Suprapubic skin (tissue), 4 donors: ENCODE measurements around the gene GK. TPM values are rescaled to one million over a fixed set of nuclear protein-coding genes. Genes with fewer than 3 reads are reported as not detected.
"Not testable (repeated sequence)": the region's sequence is repeated elsewhere in the genome, so short reads cannot be mapped to it uniquely, and the experiment has no call there.

Experiments used
- DNase-seq, 2 donors: peaks; one replicate each; pipeline ENCODE4 v3.0.0-alpha.2; 2019; ENCODE audit warnings: low spot score in 2 of 2
- H3K27ac ChIP-seq: fragments of 200-600 bp; sonication (generic); one replicate; pipeline ENCODE4 v1.5.1; 2019
- H3K27me3 ChIP-seq: fragments of 200-600 bp; sonication (generic); one replicate; pipeline ENCODE4 v1.5.1; 2019
- H3K36me3 ChIP-seq: fragments of 200-600 bp; sonication (generic); one replicate; pipeline ENCODE4 v1.5.1; 2019
- H3K4me1 ChIP-seq: fragments of 200-600 bp; sonication (generic); one replicate; pipeline ENCODE4 v1.5.1; 2019
- H3K4me3 ChIP-seq: fragments of 200-600 bp; sonication (generic); one replicate; pipeline ENCODE4 v1.5.1; 2019; ENCODE audit warnings: mild to moderate bottlenecking
- H3K9me3 ChIP-seq: fragments of 200-600 bp; sonication (generic); one replicate; pipeline ENCODE4 v1.5.1; 2019
- EP300 ChIP-seq: sonication (generic); formaldehyde crosslinking; IDR thresholded peaks from one replicate; pipeline ENCODE4 v1.6.1; 2017; ENCODE audit warnings: antibody characterized with exemption
- POLR2A ChIP-seq, 2 donors: fragments of 450-650 bp; IDR thresholded peaks; one replicate each; pipeline ENCODE4 v1.6.1; 2017; ENCODE audit warnings: antibody characterized with exemption in 2 of 2, mild to moderate bottlenecking in 2 of 2, moderate library complexity in 2 of 2
- POLR2AphosphoS5 ChIP-seq, 3 donors: sonication (generic); formaldehyde crosslinking; IDR thresholded peaks; one replicate each; pipeline ENCODE4 v1.6.1; 2017; ENCODE audit warnings: antibody characterized with exemption in 3 of 3
- WGBS: methylation state at CpG from one replicate; pipeline ENCODE4 v1.1.5; 2018; 5-methylcytosine and 5-hydroxymethylcytosine counted together
- total RNA-seq, 4 donors: library from RNA; depleted of rRNA; stranded (reverse); fragments of >200 nt; gene quantifications; one replicate each; pipeline ENCODE4 v1.1.0, GENCODE V29; 2016
- TF ChIP-seq, protein P1 (sequence below), 2 donors: fragments of 200-600 bp in 1 of 2; fragments of 450-650 bp in 1 of 2; sonication (generic) in 1 of 2; IDR thresholded peaks; one replicate each; pipeline ENCODE4 v1.5.1; 2016 to 2019; ENCODE audit warnings: antibody characterized with exemption in 2 of 2, mild to moderate bottlenecking in 1 of 2, moderate library complexity in 1 of 2

Gene GK
- total RNA-seq, 4 donors from 2014 or later = 6.2 to 10.1 (median 8.8) TPM

- Histone ChIP-seq H3K4me3 (no peak overlapping the region), H3K4me1 (no peaks in the 10 kb centered on the region), H3K9me3 (no peaks in the 10 kb centered on the region), H3K27ac (no peak overlapping the region), H3K27me3 (no peaks in the 10 kb centered on the region), H3K36me3 (no peaks in the 10 kb centered on the region)
- DNase-seq = no peak
- TF ChIP-seq, protein P1, sequence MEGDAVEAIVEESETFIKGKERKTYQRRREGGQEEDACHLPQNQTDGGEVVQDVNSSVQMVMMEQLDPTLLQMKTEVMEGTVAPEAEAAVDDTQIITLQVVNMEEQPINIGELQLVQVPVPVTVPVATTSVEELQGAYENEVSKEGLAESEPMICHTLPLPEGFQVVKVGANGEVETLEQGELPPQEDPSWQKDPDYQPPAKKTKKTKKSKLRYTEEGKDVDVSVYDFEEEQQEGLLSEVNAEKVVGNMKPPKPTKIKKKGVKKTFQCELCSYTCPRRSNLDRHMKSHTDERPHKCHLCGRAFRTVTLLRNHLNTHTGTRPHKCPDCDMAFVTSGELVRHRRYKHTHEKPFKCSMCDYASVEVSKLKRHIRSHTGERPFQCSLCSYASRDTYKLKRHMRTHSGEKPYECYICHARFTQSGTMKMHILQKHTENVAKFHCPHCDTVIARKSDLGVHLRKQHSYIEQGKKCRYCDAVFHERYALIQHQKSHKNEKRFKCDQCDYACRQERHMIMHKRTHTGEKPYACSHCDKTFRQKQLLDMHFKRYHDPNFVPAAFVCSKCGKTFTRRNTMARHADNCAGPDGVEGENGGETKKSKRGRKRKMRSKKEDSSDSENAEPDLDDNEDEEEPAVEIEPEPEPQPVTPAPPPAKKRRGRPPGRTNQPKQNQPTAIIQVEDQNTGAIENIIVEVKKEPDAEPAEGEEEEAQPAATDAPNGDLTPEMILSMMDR (IDR thresholded peaks at IDR 0.05) = no peak
- TF ChIP-seq POLR2AphosphoS5 (IDR thresholded peaks at IDR 0.05) (no peak), POLR2A (IDR thresholded peaks at IDR 0.05) (no peak), EP300 (no peak)
- 67% methylated on average over 2 of the region's 2 CpGs for WGBS
Measured at GRCh38 chrX:30626402-30626801, 26.8 kb upstream of the GK start.

DNA sequence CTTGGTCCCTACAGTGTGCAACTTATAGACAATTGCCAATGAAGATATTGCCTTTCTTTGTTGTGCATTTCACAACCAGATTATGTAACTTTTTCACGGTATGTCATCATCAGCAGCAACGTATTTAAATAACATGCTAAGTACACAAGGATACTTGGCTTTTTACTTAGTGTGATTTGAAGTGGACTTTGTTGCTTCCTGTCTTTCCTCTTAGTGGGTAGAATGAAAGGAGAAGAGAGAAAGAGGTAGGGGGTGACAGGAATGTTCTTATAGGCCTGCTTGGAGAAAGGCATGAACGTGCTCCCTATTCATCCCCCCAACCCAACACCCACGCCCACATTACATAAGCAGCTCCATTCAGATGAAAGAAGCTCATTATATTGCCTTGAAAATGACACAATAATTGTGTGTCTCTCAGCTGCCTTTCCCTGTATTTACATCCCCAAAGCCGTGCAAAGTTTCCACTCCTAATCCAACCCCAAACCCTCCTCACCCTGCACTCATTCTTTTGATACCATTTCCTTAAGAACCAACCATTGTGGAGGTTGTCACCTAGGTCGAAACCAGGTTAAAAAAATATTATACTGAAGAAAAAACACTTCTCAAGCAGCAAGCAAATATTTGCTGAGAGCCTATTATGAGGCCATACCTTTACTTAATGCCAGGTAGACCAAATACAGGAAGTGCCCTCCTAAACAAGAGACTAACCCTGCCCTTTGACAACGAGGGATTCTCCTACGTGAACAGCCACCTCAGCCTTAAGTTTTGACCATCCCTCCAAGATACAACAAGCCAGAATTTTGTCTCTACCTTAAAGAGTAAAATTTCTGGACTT lies 25.2 kb upstream of the GK start:
- TF ChIP-seq POLR2AphosphoS5 (IDR thresholded peaks at IDR 0.05) = no peak
- TF ChIP-seq POLR2A (IDR thresholded peaks at IDR 0.05) = no peak
- no peak for TF ChIP-seq EP300
- TF ChIP-seq, protein P1 (IDR thresholded peaks at IDR 0.05) = no peak
- Histone ChIP-seq H3K27ac (no peak overlapping the region), H3K4me3 (no peak overlapping the region), H3K4me1 (no peaks in the 10 kb centered on the region), H3K9me3 (no peaks in the 10 kb centered on the region), H3K27me3 (no peaks in the 10 kb centered on the region), H3K36me3 (no peaks in the 10 kb centered on the region)
- no peak for DNase-seq
- WGBS = 66% methylated on average over 8 of the region's 8 CpGs

DNA sequence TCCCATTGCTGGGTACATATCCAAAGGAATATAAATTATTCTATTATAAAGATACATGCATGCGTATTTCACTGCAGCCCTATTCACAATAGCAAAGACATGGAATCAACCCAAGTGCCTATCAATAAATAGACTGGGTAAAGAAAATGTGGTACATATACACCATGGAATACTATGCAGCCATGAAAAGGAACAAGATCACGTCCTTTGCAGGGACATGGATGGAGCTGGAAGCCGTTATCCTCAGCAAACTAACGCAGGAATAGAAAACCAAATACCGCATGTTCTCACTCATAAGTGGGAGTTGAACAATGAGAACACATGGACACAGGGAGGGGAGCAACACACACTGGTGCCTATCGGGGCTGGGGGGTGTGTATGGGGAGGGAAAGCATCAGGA lies 19.2 kb upstream of the GK start:
- not testable (repeated sequence) for H3K4me1 ChIP-seq, DNase-seq, H3K27ac ChIP-seq, H3K4me3 ChIP-seq, H3K27me3 ChIP-seq, H3K36me3 ChIP-seq, H3K9me3 ChIP-seq
- 92% methylated on average over 6 of the region's 6 CpGs for WGBS

- no peak overlapping the region for H3K27ac ChIP-seq
- no peaks in the 10 kb centered on the region for H3K9me3 ChIP-seq
- no peak for TF ChIP-seq POLR2A (IDR thresholded peaks at IDR 0.05)
- no peak for TF ChIP-seq EP300
- TF ChIP-seq, protein P1 (IDR thresholded peaks at IDR 0.05) = no peak
- TF ChIP-seq POLR2AphosphoS5 (IDR thresholded peaks at IDR 0.05) = no peak
Measured at GRCh38 chrX:30635630-30636029, 17.6 kb upstream of the GK start.

DNA sequence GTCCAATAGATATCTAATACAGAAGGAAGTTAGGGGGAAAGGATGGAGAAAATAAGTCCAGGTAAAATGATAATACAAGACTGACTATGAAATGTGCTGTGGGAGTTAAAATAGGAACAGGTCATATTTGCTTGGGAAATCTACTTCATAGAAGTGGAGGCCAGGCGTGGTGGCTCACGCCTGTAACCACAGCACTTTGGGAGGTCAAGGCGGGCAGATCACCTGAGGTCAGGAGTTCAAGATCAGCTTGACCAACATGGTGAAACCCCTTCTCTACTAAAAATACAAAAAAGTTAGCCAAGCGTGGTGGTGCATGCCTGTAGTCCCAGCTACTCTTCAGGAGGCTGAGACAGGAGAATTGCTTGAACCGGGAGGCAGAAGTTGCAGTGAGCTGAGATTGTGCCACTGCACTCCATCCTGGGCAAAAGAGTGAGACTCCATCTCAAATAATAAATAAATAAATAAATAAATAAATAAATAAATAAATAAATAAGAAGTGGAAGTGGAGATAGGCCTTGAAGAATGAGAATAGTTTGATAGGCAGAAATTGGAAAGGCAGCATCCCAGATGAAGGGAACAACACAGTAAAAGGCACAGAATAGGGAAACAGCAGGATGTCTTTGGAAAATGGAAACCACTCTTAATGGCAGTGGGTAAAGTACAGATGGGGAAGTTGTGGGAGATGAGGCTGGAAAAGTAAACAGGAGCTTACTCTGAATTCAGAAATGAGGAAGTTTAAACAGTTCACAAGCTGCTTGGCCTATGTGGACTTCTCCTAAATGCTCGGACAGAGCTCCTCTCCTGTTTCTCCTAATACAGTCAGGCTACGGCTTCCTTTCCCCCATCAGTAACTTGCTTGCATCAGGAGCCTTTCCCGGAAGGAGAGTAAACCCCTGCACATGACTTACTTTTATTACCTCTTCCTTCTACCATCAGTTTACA lies 15.1 kb upstream of the GK start:
- Histone ChIP-seq H3K9me3 (no peaks in the 10 kb centered on the region), H3K4me3 (no peak overlapping the region), H3K4me1 (no peaks in the 10 kb centered on the region), H3K27ac (no peak overlapping the region), H3K36me3 (no peaks in the 10 kb centered on the region), H3K27me3 (no peaks in the 10 kb centered on the region)
- DNase-seq = no peak
- WGBS = 87% methylated on average over 8 of the region's 8 CpGs
- TF ChIP-seq POLR2A (IDR thresholded peaks at IDR 0.05) (no peak), EP300 (no peak), POLR2AphosphoS5 (IDR thresholded peaks at IDR 0.05) (no peak)
- TF ChIP-seq, protein P1 (IDR thresholded peaks at IDR 0.05) = no peak

More at GRCh38 chrX:30635630-30636029, 17.6 kb upstream of the GK start:
- DNase-seq = no peak
- Histone ChIP-seq H3K36me3 (no peaks in the 10 kb centered on the region), H3K4me1 (no peaks in the 10 kb centered on the region), H3K4me3 (no peak overlapping the region), H3K27me3 (no peaks in the 10 kb centered on the region)
- WGBS = 76% methylated on average over 4 of the region's 4 CpGs

DNA sequence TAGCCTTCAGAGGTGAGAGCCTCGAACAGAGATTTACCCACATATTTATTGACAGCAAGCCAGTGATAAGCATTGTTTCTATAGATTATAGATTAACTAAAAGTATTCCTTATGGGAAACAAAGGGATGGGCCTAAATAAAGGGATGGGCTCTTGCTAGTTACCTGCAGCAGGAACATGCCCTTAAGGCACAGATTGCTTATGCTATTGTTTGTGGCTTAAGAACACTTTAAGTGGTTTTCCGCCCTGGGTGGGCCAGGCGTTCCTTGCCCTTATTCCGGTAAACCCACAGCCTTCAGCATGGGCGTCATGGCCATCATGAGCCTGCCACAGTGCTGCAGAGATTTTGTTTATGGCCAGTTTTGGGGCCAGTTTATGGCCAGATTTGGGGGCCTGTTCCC lies 13.5 kb upstream of the GK start:
- H3K27ac ChIP-seq, DNase-seq, H3K27me3 ChIP-seq, H3K4me1 ChIP-seq, H3K36me3 ChIP-seq, H3K9me3 ChIP-seq, H3K4me3 ChIP-seq: not testable (repeated sequence)
- 81% methylated on average over 5 of the region's 5 CpGs for WGBS
